Measurements from ENCODE around the gene MCCC1. TPM values are rescaled to one million over a fixed set of nuclear protein-coding genes. Genes with fewer than 3 reads are reported as not detected.

The MCCC1 gene
- total and polyA plus RNA-seq, 2 of the 13 experiments (the other 11 are each of a cell fraction or from before 2014, with no cell fraction given) = 11.7 to 30.1 TPM

DNA sequence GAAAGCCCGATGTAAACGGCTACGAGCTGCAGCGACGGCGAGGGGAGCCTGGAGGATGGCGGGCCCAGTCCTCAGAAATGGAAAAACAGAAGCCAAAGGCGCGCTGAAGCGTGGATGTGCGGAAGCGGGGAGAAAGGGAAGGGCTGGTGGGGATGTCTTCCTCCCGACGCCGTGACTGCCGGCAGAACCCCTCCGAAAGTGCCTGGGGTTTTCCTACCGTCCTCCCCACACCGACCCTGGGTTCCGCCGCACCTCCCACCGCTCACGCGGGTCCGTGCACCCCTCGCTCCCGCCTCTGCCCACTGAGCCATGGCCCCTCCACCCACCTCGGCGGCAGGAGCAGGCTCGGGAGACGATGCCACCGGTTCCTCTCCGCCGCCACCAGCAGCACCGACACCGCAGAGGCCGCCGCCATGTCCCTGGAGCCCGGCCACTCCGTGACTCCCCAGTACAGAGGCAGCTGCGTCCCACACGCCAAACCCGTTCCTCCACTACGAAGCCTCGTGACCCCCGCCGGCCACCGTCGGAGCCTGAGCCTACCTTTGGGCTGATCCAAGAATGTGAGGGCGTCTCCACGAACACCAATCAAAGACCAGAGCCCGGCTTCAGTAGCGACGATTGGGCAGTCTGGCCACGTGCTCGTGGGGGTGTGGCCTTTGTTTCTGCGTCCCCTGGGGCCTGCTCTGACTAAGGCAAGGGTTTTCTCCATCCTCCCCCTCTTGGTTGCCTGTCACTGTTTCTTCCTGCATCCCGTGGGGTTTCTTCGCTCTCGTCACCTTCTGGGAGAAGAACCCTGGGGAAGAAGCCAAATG lies at the start of gene MCCC1 (continued):
- TF ChIP-seq, protein P1, sequence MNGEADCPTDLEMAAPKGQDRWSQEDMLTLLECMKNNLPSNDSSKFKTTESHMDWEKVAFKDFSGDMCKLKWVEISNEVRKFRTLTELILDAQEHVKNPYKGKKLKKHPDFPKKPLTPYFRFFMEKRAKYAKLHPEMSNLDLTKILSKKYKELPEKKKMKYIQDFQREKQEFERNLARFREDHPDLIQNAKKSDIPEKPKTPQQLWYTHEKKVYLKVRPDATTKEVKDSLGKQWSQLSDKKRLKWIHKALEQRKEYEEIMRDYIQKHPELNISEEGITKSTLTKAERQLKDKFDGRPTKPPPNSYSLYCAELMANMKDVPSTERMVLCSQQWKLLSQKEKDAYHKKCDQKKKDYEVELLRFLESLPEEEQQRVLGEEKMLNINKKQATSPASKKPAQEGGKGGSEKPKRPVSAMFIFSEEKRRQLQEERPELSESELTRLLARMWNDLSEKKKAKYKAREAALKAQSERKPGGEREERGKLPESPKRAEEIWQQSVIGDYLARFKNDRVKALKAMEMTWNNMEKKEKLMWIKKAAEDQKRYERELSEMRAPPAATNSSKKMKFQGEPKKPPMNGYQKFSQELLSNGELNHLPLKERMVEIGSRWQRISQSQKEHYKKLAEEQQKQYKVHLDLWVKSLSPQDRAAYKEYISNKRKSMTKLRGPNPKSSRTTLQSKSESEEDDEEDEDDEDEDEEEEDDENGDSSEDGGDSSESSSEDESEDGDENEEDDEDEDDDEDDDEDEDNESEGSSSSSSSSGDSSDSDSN (CRISPR knock-in tag; IDR thresholded peaks at IDR 0.05) = peak; percentile 91
- TF ChIP-seq ZNF569 (CRISPR knock-in tag; IDR thresholded peaks at IDR 0.05; ENCODE audit: borderline replicate concordance) = no peak
- TF ChIP-seq NFRKB (IDR thresholded peaks at IDR 0.05) = no peak
- TF ChIP-seq, protein P2, sequence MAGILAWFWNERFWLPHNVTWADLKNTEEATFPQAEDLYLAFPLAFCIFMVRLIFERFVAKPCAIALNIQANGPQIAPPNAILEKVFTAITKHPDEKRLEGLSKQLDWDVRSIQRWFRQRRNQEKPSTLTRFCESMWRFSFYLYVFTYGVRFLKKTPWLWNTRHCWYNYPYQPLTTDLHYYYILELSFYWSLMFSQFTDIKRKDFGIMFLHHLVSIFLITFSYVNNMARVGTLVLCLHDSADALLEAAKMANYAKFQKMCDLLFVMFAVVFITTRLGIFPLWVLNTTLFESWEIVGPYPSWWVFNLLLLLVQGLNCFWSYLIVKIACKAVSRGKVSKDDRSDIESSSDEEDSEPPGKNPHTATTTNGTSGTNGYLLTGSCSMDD (CRISPR knock-in tag; IDR thresholded peaks at IDR 0.05) = no peak
- no peak for TF ChIP-seq ZFP82 (CRISPR knock-in tag; IDR thresholded peaks at IDR 0.05; ENCODE audit: borderline replicate concordance)
- no peak; the same call in 1 of the 2 replicates for TF ChIP-seq ZSCAN29 (CRISPR knock-in tag; conservative IDR thresholded peaks at IDR 0.05)
- TF ChIP-seq KDM1A (CRISPR knock-in tag; IDR thresholded peaks at IDR 0.05) = no peak
- TF ChIP-seq FOSL1 (CRISPR knock-in tag; IDR thresholded peaks at IDR 0.05; ENCODE audit: borderline replicate concordance) = no peak
- TF ChIP-seq, protein P3, sequence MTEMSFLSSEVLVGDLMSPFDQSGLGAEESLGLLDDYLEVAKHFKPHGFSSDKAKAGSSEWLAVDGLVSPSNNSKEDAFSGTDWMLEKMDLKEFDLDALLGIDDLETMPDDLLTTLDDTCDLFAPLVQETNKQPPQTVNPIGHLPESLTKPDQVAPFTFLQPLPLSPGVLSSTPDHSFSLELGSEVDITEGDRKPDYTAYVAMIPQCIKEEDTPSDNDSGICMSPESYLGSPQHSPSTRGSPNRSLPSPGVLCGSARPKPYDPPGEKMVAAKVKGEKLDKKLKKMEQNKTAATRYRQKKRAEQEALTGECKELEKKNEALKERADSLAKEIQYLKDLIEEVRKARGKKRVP (CRISPR knock-in tag; IDR thresholded peaks at IDR 0.05) = peak in 1 of 2 experiments; percentile 77; a peak in 1 of 4 replicates
- TF ChIP-seq TOE1 (CRISPR knock-in tag; IDR thresholded peaks at IDR 0.05) = no peak
- no peak for TF ChIP-seq ZNF629 (CRISPR knock-in tag; conservative IDR thresholded peaks at IDR 0.05)
- TF ChIP-seq, protein P4, sequence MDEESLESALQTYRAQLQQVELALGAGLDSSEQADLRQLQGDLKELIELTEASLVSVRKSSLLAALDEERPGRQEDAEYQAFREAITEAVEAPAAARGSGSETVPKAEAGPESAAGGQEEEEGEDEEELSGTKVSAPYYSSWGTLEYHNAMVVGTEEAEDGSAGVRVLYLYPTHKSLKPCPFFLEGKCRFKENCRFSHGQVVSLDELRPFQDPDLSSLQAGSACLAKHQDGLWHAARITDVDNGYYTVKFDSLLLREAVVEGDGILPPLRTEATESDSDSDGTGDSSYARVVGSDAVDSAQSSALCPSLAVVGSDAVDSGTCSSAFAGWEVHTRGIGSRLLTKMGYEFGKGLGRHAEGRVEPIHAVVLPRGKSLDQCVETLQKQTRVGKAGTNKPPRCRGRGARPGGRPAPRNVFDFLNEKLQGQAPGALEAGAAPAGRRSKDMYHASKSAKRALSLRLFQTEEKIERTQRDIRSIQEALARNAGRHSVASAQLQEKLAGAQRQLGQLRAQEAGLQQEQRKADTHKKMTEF (CRISPR knock-in tag; IDR thresholded peaks at IDR 0.05) = peak; percentile 94
- TF ChIP-seq, protein P5, sequence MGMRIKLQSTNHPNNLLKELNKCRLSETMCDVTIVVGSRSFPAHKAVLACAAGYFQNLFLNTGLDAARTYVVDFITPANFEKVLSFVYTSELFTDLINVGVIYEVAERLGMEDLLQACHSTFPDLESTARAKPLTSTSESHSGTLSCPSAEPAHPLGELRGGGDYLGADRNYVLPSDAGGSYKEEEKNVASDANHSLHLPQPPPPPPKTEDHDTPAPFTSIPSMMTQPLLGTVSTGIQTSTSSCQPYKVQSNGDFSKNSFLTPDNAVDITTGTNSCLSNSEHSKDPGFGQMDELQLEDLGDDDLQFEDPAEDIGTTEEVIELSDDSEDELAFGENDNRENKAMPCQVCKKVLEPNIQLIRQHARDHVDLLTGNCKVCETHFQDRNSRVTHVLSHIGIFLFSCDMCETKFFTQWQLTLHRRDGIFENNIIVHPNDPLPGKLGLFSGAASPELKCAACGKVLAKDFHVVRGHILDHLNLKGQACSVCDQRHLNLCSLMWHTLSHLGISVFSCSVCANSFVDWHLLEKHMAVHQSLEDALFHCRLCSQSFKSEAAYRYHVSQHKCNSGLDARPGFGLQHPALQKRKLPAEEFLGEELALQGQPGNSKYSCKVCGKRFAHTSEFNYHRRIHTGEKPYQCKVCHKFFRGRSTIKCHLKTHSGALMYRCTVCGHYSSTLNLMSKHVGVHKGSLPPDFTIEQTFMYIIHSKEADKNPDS (CRISPR knock-in tag; IDR thresholded peaks at IDR 0.05) = no peak
- TF ChIP-seq HOXD1 (CRISPR knock-in tag; IDR thresholded peaks at IDR 0.05) = peak; percentile 71; the same call in 1 of the 2 replicates
- TF ChIP-seq HES4 (CRISPR knock-in tag; IDR thresholded peaks at IDR 0.05; ENCODE audit: borderline replicate concordance) = peak; percentile 62; the same call in 1 of the 2 replicates
- no peak for TF ChIP-seq GABPA (IDR thresholded peaks at IDR 0.05; ENCODE audit: low read depth, low read length)
- TF ChIP-seq GABPA (CRISPR knock-in tag; IDR thresholded peaks at IDR 0.05; ENCODE audit: low read depth) = no peak
- no peak for TF ChIP-seq PPARG (CRISPR knock-in tag; conservative IDR thresholded peaks at IDR 0.05)
- no peak for TF ChIP-seq PAX8 (CRISPR knock-in tag; IDR thresholded peaks at IDR 0.05; ENCODE audit: borderline replicate concordance)
- no peak for TF ChIP-seq FIP1L1 (IDR thresholded peaks at IDR 0.05; ENCODE audit: borderline replicate concordance, insufficient read depth, low read depth, low read length)
- TF ChIP-seq KDM2A (CRISPR knock-in tag; IDR thresholded peaks at IDR 0.05; ENCODE audit: borderline replicate concordance, low read depth) = peak; percentile 84; the same call in 1 of the 2 replicates
- TF ChIP-seq ZNF746 (CRISPR knock-in tag; IDR thresholded peaks at IDR 0.05) = 0 out of 2 replicates have a peak, but pooled peaks have one; percentile 29

All from HepG2 (cell line).